NT2/D1 (cell line): Measurements from ENCODE around the gene VPREB3.

ENCODE experiments used
- DNase-seq: peaks from one replicate; pipeline ENCODE4 v3.0.0-alpha.2; 2011; ENCODE audit warnings: low read depth, low spot score
- H3K27me3 ChIP-seq: 2 replicates; pipeline ENCODE4 v1.6.0; 2011; ENCODE audit warnings: mild to moderate bottlenecking; ENCODE audit not compliant: insufficient read length, insufficient read depth
- H3K36me3 ChIP-seq: 2 replicates; pipeline ENCODE4 v1.6.1; 2011; ENCODE audit warnings: mild to moderate bottlenecking, low read length, mixed read lengths; ENCODE audit not compliant: insufficient read depth, insufficient read length
- H3K4me1 ChIP-seq: 2 replicates; pipeline ENCODE4 v1.5.1; 2011; ENCODE audit not compliant: insufficient read depth, insufficient read length
- H3K4me3 ChIP-seq: 2 replicates; pipeline ENCODE4 v1.5.1; 2011; ENCODE audit warnings: low read depth; ENCODE audit not compliant: insufficient read length
- H3K9ac ChIP-seq: 2 replicates; pipeline ENCODE4 v1.6.0; 2011; ENCODE audit warnings: low read depth; ENCODE audit not compliant: insufficient read length
- H3K9me3 ChIP-seq: 2 replicates; pipeline ENCODE4 v1.5.1; 2011; ENCODE audit warnings: mild to moderate bottlenecking, low read length; ENCODE audit not compliant: insufficient read depth
- SUZ12 ChIP-seq: IDR thresholded peaks from 2 replicates; pipeline ENCODE4 v1.6.1; 2011; ENCODE audit not compliant: insufficient read length, insufficient read depth; ENCODE audit errors: extremely low read depth
- YY1 ChIP-seq: IDR thresholded peaks from 2 replicates; pipeline ENCODE4 v1.6.1; 2011; ENCODE audit not compliant: insufficient read length, insufficient read depth
- ZNF274 ChIP-seq: IDR thresholded peaks from 2 replicates; pipeline ENCODE4 v1.6.1; 2011; ENCODE audit warnings: mild to moderate bottlenecking, low read depth, low read length

VPREB3 gene

GRCh38 chr22:23752090-23752691 is 2.0 kb downstream of the VPREB3 start:
- Histone ChIP-seq H3K9me3 (no peaks in the 10 kb centered on the region), H3K36me3 (no peaks in the 10 kb centered on the region), H3K4me3 (no peak overlapping the region), H3K4me1 (peaks cover 7% of the 10 kb centered on the region), H3K9ac (peak overlapping the region; percentile 24), H3K27me3 (no peaks in the 10 kb centered on the region)
- no peak for DNase-seq
- TF ChIP-seq ZNF274 (no peak), YY1 (no peak), SUZ12 (no peak)

GRCh38 chr22:23751441-23751996 is 2.7 kb downstream of the VPREB3 start:
- Histone ChIP-seq H3K36me3 (no peaks in the 10 kb centered on the region), H3K4me1 (peaks cover 7% of the 10 kb centered on the region), H3K4me3 (peak overlapping the region; percentile 94), H3K9ac (peak overlapping the region; percentile 93), H3K9me3 (no peaks in the 10 kb centered on the region), H3K27me3 (no peaks in the 10 kb centered on the region)
- no peak for TF ChIP-seq ZNF274
- no peak for TF ChIP-seq YY1
- TF ChIP-seq SUZ12, result no peak
- DNase-seq, result no peak

GRCh38 chr22:23750714-23751440 is 3.3 kb downstream of the VPREB3 start, which contains the start of gene ZNF70:
TSS of gene ZNF70 (minus strand) at chr22:23751112. CDS start at chr22:23745140, 5,972 bp downstream.
- H3K9me3 ChIP-seq, result no peaks in the 10 kb centered on the region
- H3K9ac ChIP-seq, result peak within 1 kb of the TSS; percentile 93

GRCh38 chr22:23750367-23750713 is 3.9 kb downstream of the VPREB3 start:
- Histone ChIP-seq H3K9ac (peak overlapping the region; percentile 46), H3K4me1 (peaks cover 7% of the 10 kb centered on the region)

More at GRCh38 chr22:23750714-23751440, 3.3 kb downstream of the VPREB3 start, which contains the start of gene ZNF70:
- TF ChIP-seq ZNF274 (no peak), YY1 (no peak), SUZ12 (no peak)
- peaks cover 7% of the 10 kb centered on the region for H3K4me1 ChIP-seq
- DNase-seq, result no peak
- no peaks in the 10 kb centered on the region for H3K27me3 ChIP-seq
- H3K4me3 ChIP-seq, result peak within 1 kb of the TSS; percentile 94
- no peaks in the 10 kb centered on the region for H3K36me3 ChIP-seq

GRCh38 chr22:23749841-23750301 is 4.4 kb downstream of the VPREB3 start:
- Histone ChIP-seq H3K27me3 (no peaks in the 10 kb centered on the region), H3K4me3 (no peak overlapping the region), H3K9me3 (no peaks in the 10 kb centered on the region), H3K9ac (no peak overlapping the region), H3K36me3 (peaks cover 6% of the 10 kb centered on the region), H3K4me1 (peaks cover 7% of the 10 kb centered on the region)
- no peak for TF ChIP-seq ZNF274
- TF ChIP-seq YY1, result no peak
- no peak for TF ChIP-seq SUZ12
- no peak for DNase-seq

More at GRCh38 chr22:23750367-23750713, 3.9 kb downstream of the VPREB3 start:
- DNase-seq, result no peak
- Histone ChIP-seq H3K27me3 (no peaks in the 10 kb centered on the region), H3K9me3 (no peaks in the 10 kb centered on the region), H3K36me3 (peaks cover under 1% of the 10 kb centered on the region), H3K4me3 (peak overlapping the region; percentile 57)
- TF ChIP-seq YY1 (no peak), ZNF274 (no peak), SUZ12 (no peak)

- peaks cover 42% of the 10 kb centered on the region for H3K36me3 ChIP-seq
- no peak for DNase-seq
- TF ChIP-seq ZNF274, result no peak
- TF ChIP-seq SUZ12, result no peak
- no peak for TF ChIP-seq YY1
These were observed 8.4 kb downstream of the VPREB3 start for GRCh38 chr22:23745791-23746190.

GRCh38 chr22:23744485-23744884 is 9.7 kb downstream of the VPREB3 start:
- H3K27me3 ChIP-seq, result no peaks in the 10 kb centered on the region
- H3K4me1 ChIP-seq, result no peaks in the 10 kb centered on the region
- H3K9me3 ChIP-seq, result no peaks in the 10 kb centered on the region
- TF ChIP-seq SUZ12 (no peak), ZNF274 (no peak), YY1 (no peak)
- H3K9ac ChIP-seq, result no peak overlapping the region
- peaks cover 42% of the 10 kb centered on the region for H3K36me3 ChIP-seq
- no peak overlapping the region for H3K4me3 ChIP-seq
- no peak for DNase-seq

More at GRCh38 chr22:23745791-23746190, 8.4 kb downstream of the VPREB3 start:
- Histone ChIP-seq H3K27me3 (no peaks in the 10 kb centered on the region), H3K4me1 (no peaks in the 10 kb centered on the region), H3K9me3 (no peaks in the 10 kb centered on the region), H3K9ac (no peak overlapping the region), H3K4me3 (no peak overlapping the region)
